HepG2 (cell line): ENCODE results near the gene ATP9A. TPM values are rescaled to one million over a fixed set of nuclear protein-coding genes. Genes with fewer than 3 reads are reported as not detected.

Experiments used
- ATAC-seq: fragments of 200-7000 bp; cut with Tn5 transposase; 3 replicates; pipeline ENCODE4 v1.9.1; 2020; ENCODE audit warnings: mild to moderate bottlenecking, moderate library complexity
- BruUV-seq: library from RNA; stranded (reverse); fragments of 400-500 nt; replicated peaks from 2 replicates; lab custom pipeline; 2021; lab: Mats Ljungman, UMichigan
- CTCF ChIA-PET: fragments of 300-600 bp; formaldehyde crosslinking; extraction: SDS; loops from one replicate; lab custom pipeline; 2021; ENCODE audit warnings: low total read pairs, inconsistent platforms, low intra/inter-chr PET ratio; lab: Yijun Ruan, JAX
- POLR2A ChIA-PET: fragments of 350-600 bp; sonication (Branson Sonifier 250); formaldehyde crosslinking; loops from one replicate; lab custom pipeline; 2020; ENCODE audit warnings: antibody characterized with exemption, inconsistent platforms; lab: Yijun Ruan, JAX
- DNase-seq: peaks from one replicate; pipeline ENCODE4 v3.0.0-alpha.2; 2015; ENCODE audit warnings: low spot score
- FAIRE-seq: peaks from 3 replicates; lab custom pipeline; 2011; peaks lifted over from hg19 to GRCh38; lab: Jason Lieb, UNC
- H2AFZ ChIP-seq: one replicate; pipeline ENCODE4 v1.6.1; 2011; ENCODE audit warnings: low read length, inconsistent platforms
- H3K27ac ChIP-seq: fragments of 300-600 bp; 3 replicates; pipeline ENCODE4 v1.8.0; 2011; ENCODE audit warnings: mixed run types, mild to moderate bottlenecking, mixed read lengths, low read length, inconsistent platforms; ENCODE audit not compliant: insufficient read depth; ENCODE audit errors: extremely low read length
- H3K27me3 ChIP-seq, 2 experiments: fragments of 200-600 bp in 1 of 2; 2 replicates in 1 of 2; 3 replicates in 1 of 2; pipeline versions ENCODE4 v1.6.0 to v1.8.0; 2011; ENCODE audit warnings: low read length in 2 of 2, mild to moderate bottlenecking in 2 of 2, moderate library complexity in 2 of 2, inconsistent platforms in 1 of 2; ENCODE audit not compliant: insufficient read depth in 2 of 2, control insufficient read depth in 1 of 2
- H3K36me3 ChIP-seq, 2 experiments: fragments of 200-600 bp in 1 of 2; replicated peaks in 1 of 2; 2 replicates in 1 of 2; 3 replicates in 1 of 2; pipeline versions ENCODE4 v1.5.1 to v1.8.0; 2011; ENCODE audit warnings: low read length in 2 of 2, inconsistent platforms in 1 of 2; ENCODE audit not compliant: insufficient read depth in 2 of 2, control insufficient read depth in 1 of 2
- H3K4me1 ChIP-seq: 2 replicates; pipeline ENCODE4 v1.5.1; 2012; ENCODE audit warnings: low read length, inconsistent platforms; ENCODE audit not compliant: insufficient read depth
- H3K4me2 ChIP-seq: 2 replicates; pipeline ENCODE4 v1.6.0; 2011; ENCODE audit warnings: low read depth, low read length, inconsistent platforms
- H3K4me3 ChIP-seq, 3 experiments: fragments of 200-600 bp in 1 of 3; sonication (generic), shearing (Covaris generic) in 1 of 3; replicated peaks in 1 of 3; 2 replicates each; pipeline ENCODE4 v1.5.1; 2011 to 2016; ENCODE audit warnings: low read length in 3 of 3, inconsistent platforms in 2 of 3, low read depth in 2 of 3, mild to moderate bottlenecking in 2 of 3, control low read depth in 1 of 3, mixed read lengths in 1 of 3; ENCODE audit not compliant: insufficient read depth in 1 of 3
- H3K79me2 ChIP-seq: one replicate; pipeline ENCODE4 v1.6.1; 2011; ENCODE audit warnings: low read length, inconsistent platforms; ENCODE audit not compliant: insufficient read depth
- H3K9ac ChIP-seq: 2 replicates; pipeline ENCODE4 v1.6.0; 2011; ENCODE audit warnings: mild to moderate bottlenecking, low read depth, low read length, inconsistent platforms; ENCODE audit not compliant: insufficient read depth
- H3K9me3 ChIP-seq: 2 replicates; pipeline ENCODE4 v1.5.1; 2012; ENCODE audit warnings: mild to moderate bottlenecking, low read length
- H4K20me1 ChIP-seq: 2 replicates; pipeline ENCODE4 v1.6.0; 2011; ENCODE audit warnings: inconsistent platforms, mild to moderate bottlenecking, low read length, moderate library complexity; ENCODE audit not compliant: insufficient read depth
- CBX2 ChIP-seq, 2 experiments: fragments of 200-600 bp in 1 of 2; sonication (generic); formaldehyde crosslinking in 1 of 2; IDR thresholded peaks; 2 replicates each; pipeline versions ENCODE4 v1.7.0 to v1.8.1; 2018 to 2022; ENCODE audit warnings: low read depth in 2 of 2, low read length in 1 of 2, mild to moderate bottlenecking in 1 of 2, missing genetic modification reagents in 1 of 2
- CHD4 ChIP-seq: fragments of 200-600 bp; sonication (generic); IDR thresholded peaks from 2 replicates; pipeline ENCODE4 v1.7.0; 2017; ENCODE audit warnings: mild to moderate bottlenecking, low read length, borderline replicate concordance
- DPF2 ChIP-seq: sonication (generic); formaldehyde crosslinking; IDR thresholded peaks from 2 replicates; pipeline ENCODE4 v1.4.0; 2020; ENCODE audit warnings: mild to moderate bottlenecking, low read depth, missing genetic modification reagents, borderline replicate concordance
- MTA3 ChIP-seq: sonication (generic); formaldehyde crosslinking; IDR thresholded peaks from 2 replicates; pipeline ENCODE4 v1.4.0; 2020; ENCODE audit warnings: missing genetic modification reagents
- SP5 ChIP-seq: IDR thresholded peaks from 2 replicates; pipeline ENCODE4 v1.6.1; 2016; ENCODE audit warnings: low read depth, borderline replicate concordance
- TARDBP ChIP-seq: sonication (generic); formaldehyde crosslinking; IDR thresholded peaks from 2 replicates; pipeline ENCODE4 v1.8.0; 2022; ENCODE audit warnings: mild to moderate bottlenecking, missing genetic modification reagents
- THRA ChIP-seq: sonication (generic); formaldehyde crosslinking; IDR thresholded peaks from 2 replicates; pipeline ENCODE4 v1.4.0; 2020; ENCODE audit warnings: missing genetic modification reagents, borderline replicate concordance
- ZKSCAN8 ChIP-seq: IDR thresholded peaks from 2 replicates; pipeline ENCODE4 v1.6.1; 2016; ENCODE audit warnings: borderline replicate concordance, missing genetic modification reagents, missing compliant biosample characterization
- ZNF850 ChIP-seq: sonication (generic); formaldehyde crosslinking; conservative IDR thresholded peaks from 2 replicates; pipeline ENCODE4 v1.9.0; 2021; ENCODE audit warnings: mild to moderate bottlenecking, missing genetic modification reagents
- ZNF891 ChIP-seq: sonication (generic); formaldehyde crosslinking; IDR thresholded peaks from 2 replicates; pipeline ENCODE4 v1.5.0; 2020; ENCODE audit warnings: mild to moderate bottlenecking, missing genetic modification reagents
- WGBS: methylation state at CpG from one replicate; pipeline ENCODE4 v1.1.6; 2017; ENCODE audit warnings: low lambda C conversion rate; 5-methylcytosine and 5-hydroxymethylcytosine counted together
- in situ Hi-C: cut with HindIII; loops from 2 replicates; pipeline ENCODE4 v1.10.0; 2017; ENCODE audit warnings: low pct_unique_long_range_greater_than_20kb; ENCODE audit not compliant: extremely low pct_ligation_motif_present
- intact Hi-C: fragments of 100-400 bp; cut with micrococcal nuclease; formaldehyde crosslinking; loops from one replicate; pipeline ENCODE4 v1.10.0; 2022; ENCODE audit not compliant: unreplicated experiment
- polyA plus RNA-seq, 8 experiments: library from polyadenylated mRNA; depleted of rRNA in 3 of 8; stranded (reverse) in 7 of 8; unstranded in 1 of 8; fragments of >200 nt; fragmentation: Illumina TruSeq in 4 of 8; extraction: Trizol in 4 of 8; gene quantifications; 2 replicates each; pipeline versions ENCODE4 v1.2.1 to v1.2.3, GENCODE V29; 2011 to 2016; ENCODE audit warnings: low read depth in 4 of 8, missing spikeins in 1 of 8, mixed read lengths in 1 of 8; ENCODE audit not compliant: insufficient read depth in 1 of 8
- total RNA-seq, 5 experiments: library from RNA; depleted of rRNA; stranded (reverse); fragments of >200 nt; fragmentation: Illumina TruSeq; extraction: Trizol; gene quantifications; 2 replicates each; pipeline ENCODE4 v1.2.3, GENCODE V29; 2016; ENCODE audit warnings: low read depth in 1 of 5
- TF ChIP-seq, protein P1 (sequence below): sonication (generic); formaldehyde crosslinking; IDR thresholded peaks from 2 replicates; pipeline ENCODE4 v1.4.0; 2020; ENCODE audit warnings: missing genetic modification reagents
- TF ChIP-seq, protein P2 (sequence below): sonication (generic); formaldehyde crosslinking; IDR thresholded peaks from 2 replicates; pipeline ENCODE4 v1.4.0; 2020; ENCODE audit warnings: missing genetic modification reagents, mild to moderate bottlenecking, borderline replicate concordance
- TF ChIP-seq, protein P3 (sequence below): sonication (generic); formaldehyde crosslinking; IDR thresholded peaks from 2 replicates; pipeline ENCODE4 v1.5.0; 2020; ENCODE audit warnings: mild to moderate bottlenecking, missing genetic modification reagents

Gene ATP9A
- total and polyA plus RNA-seq, 2 of the 13 experiments (the other 11 are each of a cell fraction or from before 2014, with no cell fraction given) = 11.8 to 18.5 TPM

DNA sequence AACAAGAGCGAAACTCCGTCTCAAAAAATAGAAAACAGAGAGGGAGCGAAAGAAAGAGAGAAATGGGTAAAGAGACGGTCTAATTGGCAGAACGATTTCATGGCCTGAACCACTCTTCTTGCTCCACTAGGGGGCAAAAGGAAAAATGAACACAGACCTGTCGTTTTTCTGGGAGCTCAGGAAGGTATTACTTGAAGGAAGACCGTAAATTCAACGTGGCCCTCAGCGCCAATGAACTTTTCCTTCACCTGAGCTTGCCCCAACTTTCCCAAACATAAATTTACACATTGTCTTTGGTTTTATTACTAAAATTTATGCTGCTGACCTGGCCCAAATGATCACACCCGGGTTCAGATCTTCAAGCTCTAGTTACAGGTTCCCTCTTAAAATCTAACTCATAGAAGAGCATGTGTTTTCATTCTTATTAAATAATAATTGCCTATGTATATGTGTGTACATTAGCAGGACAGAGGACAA, 67.3 kb downstream of the ATP9A start (continued):
- TF ChIP-seq TARDBP (CRISPR knock-in tag) (no peak; the same call in 1 of the 2 replicates), CHD4 (0 out of 2 replicates have a peak, but pooled peaks have one; percentile 46), SP5 (CRISPR knock-in tag) (peak; percentile 12; the same call in 1 of the 2 replicates)

GRCh38 chr20:51698252-51698651, 69.9 kb downstream of the ATP9A start:
- H3K27ac ChIP-seq = no peak overlapping the region
- intact Hi-C loops = no loop called here
- H3K4me3 ChIP-seq = no peak overlapping the region
- H3K9me3 ChIP-seq = no peaks in the 10 kb centered on the region
- in situ Hi-C loops = no loop called here
- BruUV-seq = no TSS peak
- 95% methylated on average over 9 of the region's 9 CpGs for WGBS
- ATAC-seq (no peak), FAIRE-seq (no peak), DNase-seq (no peak)
- H3K4me2 ChIP-seq = no peak overlapping the region
- ChIA-PET CTCF (no interaction called here), POLR2A (no interaction called here)
- H2AFZ ChIP-seq = no peak overlapping the region
- no peaks in the 10 kb centered on the region for H4K20me1 ChIP-seq
- peaks cover 77% of the 10 kb centered on the region for H3K4me1 ChIP-seq
- H3K9ac ChIP-seq = no peak overlapping the region
- no peaks in the 10 kb centered on the region for H3K79me2 ChIP-seq
- H3K27me3 ChIP-seq = no peaks in the 10 kb centered on the region
- peaks cover 0 to 4% of the 10 kb centered on the region in 2 experiments; a peak in 2 of 5 replicates for H3K36me3 ChIP-seq
- TF ChIP-seq THRA (CRISPR knock-in tag) (no peak), MTA3 (no peak), CBX2 (IDR thresholded peaks at IDR 0.05; ENCODE audit: low read depth, low read length) (no peak), CBX2 (CRISPR knock-in tag; IDR thresholded peaks at IDR 0.05; ENCODE audit: low read depth) (no peak), ZKSCAN8 (CRISPR knock-in tag) (peak; percentile 93), ZNF850 (CRISPR knock-in tag) (no peak), DPF2 (CRISPR knock-in tag) (no peak), ZNF891 (CRISPR knock-in tag) (peak; percentile 75; the same call in 1 of the 2 replicates)
- TF ChIP-seq, protein P1, sequence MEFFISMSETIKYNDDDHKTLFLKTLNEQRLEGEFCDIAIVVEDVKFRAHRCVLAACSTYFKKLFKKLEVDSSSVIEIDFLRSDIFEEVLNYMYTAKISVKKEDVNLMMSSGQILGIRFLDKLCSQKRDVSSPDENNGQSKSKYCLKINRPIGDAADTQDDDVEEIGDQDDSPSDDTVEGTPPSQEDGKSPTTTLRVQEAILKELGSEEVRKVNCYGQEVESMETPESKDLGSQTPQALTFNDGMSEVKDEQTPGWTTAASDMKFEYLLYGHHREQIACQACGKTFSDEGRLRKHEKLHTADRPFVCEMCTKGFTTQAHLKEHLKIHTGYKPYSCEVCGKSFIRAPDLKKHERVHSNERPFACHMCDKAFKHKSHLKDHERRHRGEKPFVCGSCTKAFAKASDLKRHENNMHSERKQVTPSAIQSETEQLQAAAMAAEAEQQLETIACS (CRISPR knock-in tag) = no peak
- TF ChIP-seq, protein P2, sequence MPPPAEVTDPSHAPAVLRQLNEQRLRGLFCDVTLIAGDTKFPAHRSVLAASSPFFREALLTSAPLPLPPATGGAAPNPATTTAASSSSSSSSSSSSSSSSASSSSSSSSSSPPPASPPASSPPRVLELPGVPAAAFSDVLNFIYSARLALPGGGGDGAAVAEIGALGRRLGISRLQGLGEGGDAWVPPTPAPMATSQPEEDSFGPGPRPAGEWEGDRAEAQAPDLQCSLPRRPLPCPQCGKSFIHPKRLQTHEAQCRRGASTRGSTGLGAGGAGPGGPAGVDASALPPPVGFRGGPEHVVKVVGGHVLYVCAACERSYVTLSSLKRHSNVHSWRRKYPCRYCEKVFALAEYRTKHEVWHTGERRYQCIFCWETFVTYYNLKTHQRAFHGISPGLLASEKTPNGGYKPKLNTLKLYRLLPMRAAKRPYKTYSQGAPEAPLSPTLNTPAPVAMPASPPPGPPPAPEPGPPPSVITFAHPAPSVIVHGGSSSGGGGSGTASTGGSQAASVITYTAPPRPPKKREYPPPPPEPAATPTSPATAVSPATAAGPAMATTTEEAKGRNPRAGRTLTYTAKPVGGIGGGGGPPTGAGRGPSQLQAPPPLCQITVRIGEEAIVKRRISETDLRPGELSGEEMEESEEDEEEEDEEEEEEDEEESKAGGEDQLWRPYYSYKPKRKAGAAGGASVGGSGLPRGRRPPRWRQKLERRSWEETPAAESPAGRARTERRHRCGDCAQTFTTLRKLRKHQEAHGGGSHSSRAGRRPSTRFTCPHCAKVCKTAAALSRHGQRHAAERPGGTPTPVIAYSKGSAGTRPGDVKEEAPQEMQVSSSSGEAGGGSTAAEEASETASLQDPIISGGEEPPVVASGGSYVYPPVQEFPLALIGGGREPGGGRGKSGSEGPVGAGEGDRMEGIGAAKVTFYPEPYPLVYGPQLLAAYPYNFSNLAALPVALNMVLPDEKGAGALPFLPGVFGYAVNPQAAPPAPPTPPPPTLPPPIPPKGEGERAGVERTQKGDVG = 0 out of 2 replicates have a peak, but pooled peaks have one; percentile 37
- TF ChIP-seq, protein P3, sequence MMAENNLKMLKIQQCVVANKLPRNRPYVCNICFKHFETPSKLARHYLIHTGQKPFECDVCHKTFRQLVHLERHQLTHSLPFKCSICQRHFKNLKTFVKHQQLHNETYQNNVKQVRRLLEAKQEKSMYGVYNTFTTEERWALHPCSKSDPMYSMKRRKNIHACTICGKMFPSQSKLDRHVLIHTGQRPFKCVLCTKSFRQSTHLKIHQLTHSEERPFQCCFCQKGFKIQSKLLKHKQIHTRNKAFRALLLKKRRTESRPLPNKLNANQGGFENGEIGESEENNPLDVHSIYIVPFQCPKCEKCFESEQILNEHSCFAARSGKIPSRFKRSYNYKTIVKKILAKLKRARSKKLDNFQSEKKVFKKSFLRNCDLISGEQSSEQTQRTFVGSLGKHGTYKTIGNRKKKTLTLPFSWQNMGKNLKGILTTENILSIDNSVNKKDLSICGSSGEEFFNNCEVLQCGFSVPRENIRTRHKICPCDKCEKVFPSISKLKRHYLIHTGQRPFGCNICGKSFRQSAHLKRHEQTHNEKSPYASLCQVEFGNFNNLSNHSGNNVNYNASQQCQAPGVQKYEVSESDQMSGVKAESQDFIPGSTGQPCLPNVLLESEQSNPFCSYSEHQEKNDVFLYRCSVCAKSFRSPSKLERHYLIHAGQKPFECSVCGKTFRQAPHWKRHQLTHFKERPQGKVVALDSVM = peak; percentile 56; the same call in 1 of the 2 replicates
